Hematopoietic multipotent progenitor cell treated with erythropoietin and hydrocortisone succinate and interleukin-3 and kit ligand, for 15 days (in vitro differentiated cells): ENCODE results near the gene ZSCAN10.
"Not testable (repeated sequence)": the region's sequence is repeated elsewhere in the genome, so short reads cannot be mapped to it uniquely, and the experiment has no call there.

Source experiments
- DNase-seq: peaks from one replicate; pipeline ENCODE4 v3.0.0-alpha.2; 2015; ENCODE audit warnings: low spot score

Gene ZSCAN10

GRCh38 chr16:3098459-3099394 is at the start of gene ZSCAN10:
TSS of gene ZSCAN10 (minus strand) at chr16:3099294. CDS start at chr16:3092937, 6,357 bp downstream.
- no peak for DNase-seq

DNA sequence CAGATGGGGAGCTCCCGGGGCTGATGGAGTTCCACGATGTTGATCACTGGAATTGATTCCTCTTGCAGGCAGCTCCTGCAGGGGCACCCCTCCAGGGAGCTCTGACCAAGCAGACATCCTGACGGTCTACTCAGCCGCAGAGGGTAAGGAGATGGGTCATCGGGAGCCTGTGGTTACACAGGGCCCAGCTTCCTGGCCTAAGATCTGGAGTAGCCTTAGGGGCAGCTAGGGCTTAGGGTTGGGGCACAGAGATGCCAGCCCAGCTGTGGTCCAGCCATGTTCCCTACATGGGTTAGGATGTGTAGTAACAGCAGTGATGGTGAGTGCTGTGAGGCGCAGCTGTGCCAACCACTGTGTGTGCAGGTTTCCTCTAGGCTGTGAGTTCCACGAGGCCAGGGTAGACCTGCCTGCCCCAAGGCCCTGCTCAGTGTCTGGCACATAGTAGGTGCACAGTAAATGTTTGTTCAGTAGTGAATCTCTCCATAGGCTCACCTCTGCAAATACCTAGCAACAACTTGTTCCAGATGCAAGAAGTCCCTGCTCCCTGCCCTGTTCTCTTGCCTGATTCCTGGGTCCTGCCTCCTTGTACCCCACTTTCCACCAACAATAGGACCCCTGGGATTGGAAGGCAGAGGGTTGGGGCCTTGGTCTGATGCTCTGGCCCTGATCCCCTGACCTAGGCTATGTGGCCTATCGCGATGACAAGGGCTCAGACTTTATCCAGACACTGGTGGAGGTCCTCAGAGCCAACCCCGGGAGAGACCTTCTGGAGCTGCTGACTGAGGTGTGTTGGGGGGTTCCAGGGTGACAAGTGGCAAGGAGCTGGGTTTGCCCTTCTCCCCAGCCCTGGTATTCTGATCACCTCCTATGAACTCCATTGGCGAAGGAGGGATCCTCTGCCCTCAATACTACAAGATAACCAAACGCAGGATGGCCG is 49.4 kb upstream of the ZSCAN10 start:
- DNase-seq = no peak

GRCh38 chr16:3147757-3148104 is 48.6 kb upstream of the ZSCAN10 start:
- DNase-seq = no peak

DNA sequence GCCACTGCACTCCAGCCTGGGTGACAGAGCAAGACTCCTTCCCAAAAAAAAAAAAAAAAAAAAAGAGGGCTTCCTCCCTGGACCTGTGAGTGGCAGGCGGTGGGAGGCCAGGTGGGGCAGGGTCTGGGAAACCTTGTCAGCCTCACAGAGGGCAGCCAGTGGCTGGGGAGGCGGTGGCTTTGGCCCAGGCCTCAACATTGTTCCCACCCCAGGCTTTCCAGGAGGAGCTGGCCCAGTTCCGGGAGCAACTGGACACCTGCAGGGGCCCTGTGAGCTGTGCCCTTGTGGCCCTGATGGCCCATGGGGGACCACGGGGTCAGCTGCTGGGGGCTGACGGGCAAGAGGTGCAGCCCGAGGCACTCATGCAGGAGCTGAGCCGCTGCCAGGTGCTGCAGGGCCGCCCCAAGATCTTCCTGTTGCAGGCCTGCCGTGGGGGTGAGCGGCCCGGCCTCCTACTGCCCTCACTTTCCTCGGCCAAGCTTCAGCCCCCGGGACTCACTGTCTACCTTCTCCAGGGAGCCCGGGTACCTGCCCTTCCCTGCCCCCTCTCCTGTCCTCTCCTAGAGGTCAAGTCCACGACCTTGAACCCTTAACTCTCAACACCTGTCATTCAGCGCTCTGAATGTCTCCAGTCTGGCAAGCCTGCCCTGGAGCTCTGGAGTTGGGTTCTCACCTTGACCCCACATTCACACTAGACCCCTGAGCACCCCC is 48.1 kb upstream of the ZSCAN10 start:
- DNase-seq = no peak

- DNase-seq = no peak
Measured at GRCh38 chr16:3145660-3146059, 46.6 kb upstream of the ZSCAN10 start.

- no peak for DNase-seq
Measured at GRCh38 chr16:3145151-3145550, 46.1 kb upstream of the ZSCAN10 start.

DNA sequence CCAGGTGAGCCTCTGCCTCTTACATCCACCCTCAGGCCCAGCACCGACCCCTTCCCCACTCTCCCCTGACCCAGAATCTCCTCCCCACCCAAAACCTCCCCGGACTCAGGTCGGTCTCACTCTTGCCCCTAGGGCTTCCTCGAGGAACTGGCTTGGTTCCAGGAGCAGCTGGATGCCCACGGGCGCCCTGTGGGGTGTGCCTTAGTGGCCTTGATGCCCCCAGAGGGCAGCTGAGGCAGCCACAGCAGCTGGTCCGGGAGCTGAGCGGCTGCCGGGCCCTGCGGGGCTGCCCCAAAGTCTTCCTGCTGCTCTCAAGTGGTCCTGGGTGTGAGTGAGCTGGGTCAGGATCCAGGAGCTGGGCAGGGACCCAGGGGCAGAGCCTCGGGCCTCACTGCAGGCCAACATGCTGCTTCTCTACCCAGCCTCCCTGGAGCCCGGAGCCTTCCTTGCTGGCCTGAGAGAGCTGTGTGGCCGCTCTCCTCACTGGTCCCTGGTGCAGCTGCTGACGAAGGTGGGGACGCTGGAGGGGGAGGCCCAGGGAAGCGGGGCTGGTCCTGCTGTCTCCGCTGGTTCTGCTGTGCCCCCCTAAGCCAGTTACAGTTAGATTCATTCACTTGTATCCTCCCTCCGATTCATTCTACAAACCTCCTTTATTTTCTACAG is 45.4 kb upstream of the ZSCAN10 start:
- DNase-seq = no peak

GRCh38 chr16:3143598-3144320 is 44.7 kb upstream of the ZSCAN10 start:
- no peak for DNase-seq

- no peak for DNase-seq
Measured at GRCh38 chr16:3143189-3143588, 44.1 kb upstream of the ZSCAN10 start.

DNA sequence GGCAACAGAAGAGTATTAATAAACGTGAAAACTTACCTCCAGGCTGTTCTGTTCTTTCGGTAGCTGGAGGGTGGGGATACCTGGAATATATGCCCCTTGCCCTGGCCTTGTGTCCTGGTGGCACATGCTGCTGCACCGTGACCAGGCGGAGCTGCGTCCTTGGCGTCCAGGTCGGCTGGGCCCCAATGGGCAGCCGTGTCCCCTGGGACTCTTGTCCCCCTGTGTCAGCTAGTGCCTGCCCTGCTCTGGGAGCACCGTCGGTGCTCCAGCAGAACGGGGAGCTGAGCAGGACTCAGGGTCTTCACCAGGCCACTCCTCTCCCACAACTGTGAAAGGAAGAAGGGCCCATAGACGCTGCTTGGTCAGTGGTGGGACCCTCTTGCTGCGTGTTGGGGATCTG is 43.7 kb upstream of the ZSCAN10 start:
- no peak for DNase-seq

DNA sequence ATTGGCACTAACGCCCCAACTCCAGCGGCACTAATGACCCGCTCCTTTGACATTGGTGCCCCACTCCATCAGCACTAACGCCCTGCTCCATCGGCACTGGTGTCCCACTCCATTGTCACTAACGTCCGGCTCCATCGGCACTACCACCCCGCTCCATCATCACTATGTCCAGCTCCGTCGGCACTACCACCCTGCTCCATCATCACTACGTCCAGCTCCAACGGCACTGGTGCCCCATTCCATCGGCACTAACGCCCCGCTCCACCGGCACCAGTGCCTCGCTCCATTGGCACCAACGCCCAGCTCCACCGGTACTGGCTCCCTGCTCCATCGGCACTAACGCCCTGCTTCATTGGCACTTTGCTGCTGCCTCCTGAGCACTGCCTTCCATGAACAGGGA is 43.2 kb upstream of the ZSCAN10 start:
- DNase-seq = no peak

DNA sequence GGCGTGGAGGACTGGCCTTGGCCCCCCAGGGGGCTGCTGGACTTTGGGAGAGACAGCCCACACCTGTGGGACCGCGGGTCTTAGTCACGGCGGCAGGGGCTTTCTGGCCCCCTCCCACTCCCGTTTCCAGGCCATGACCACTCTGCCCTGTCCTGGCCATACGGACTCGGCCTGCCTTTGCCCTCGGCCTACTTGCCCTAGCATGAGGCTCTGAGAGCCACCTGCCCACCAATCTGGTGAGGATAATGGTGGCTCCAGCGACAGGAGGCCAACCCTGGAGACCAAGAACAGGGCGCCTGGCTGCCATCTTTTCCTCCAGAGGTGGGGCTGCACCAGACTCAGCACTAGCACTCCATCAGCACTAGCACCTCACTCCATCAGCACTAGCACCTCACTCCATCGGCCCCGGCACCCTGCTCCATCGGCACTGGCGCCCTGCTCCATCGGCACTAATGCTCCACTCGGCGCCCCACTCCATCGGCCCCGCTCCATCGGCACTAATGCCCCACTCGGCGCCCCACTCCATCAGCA is 42.8 kb upstream of the ZSCAN10 start:
- no peak for DNase-seq

DNA sequence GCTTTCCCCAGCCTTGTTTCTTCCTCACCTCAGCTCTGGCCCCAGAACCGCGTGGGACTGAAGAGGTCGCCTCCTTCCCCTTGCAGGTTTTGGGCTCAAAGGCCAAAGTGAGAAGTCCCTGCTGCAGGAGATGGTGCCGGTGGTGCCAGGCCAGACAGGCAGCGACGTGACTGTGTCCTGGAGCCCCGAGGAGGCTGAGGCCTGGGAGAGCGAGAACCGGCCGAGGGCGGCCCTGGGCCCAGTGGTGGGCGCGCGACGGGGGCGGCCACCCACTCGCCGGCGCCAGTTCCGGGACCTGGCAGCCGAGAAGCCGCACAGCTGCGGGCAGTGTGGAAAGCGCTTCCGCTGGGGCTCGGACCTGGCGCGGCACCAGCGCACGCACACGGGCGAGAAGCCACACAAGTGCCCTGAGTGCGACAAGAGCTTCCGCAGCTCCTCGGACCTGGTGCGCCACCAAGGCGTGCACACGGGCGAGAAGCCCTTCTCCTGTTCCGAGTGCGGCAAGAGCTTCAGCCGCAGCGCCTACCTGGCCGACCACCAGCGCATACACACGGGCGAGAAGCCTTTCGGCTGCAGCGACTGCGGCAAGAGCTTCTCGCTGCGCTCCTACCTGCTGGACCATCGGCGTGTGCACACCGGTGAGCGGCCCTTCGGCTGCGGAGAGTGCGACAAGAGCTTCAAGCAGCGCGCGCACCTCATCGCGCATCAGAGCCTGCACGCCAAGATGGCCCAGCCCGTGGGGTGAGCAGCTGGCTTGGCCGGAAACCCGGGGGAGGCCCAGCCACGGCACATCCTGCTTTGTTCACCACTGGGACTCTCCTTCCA is 41.7 kb upstream of the ZSCAN10 start:
- DNase-seq = no peak

- DNase-seq = not testable (repeated sequence)
Measured at GRCh38 chr16:3139561-3139960, 40.5 kb upstream of the ZSCAN10 start.

- DNase-seq = no peak
Measured at GRCh38 chr16:3138823-3139426, 39.8 kb upstream of the ZSCAN10 start.

DNA sequence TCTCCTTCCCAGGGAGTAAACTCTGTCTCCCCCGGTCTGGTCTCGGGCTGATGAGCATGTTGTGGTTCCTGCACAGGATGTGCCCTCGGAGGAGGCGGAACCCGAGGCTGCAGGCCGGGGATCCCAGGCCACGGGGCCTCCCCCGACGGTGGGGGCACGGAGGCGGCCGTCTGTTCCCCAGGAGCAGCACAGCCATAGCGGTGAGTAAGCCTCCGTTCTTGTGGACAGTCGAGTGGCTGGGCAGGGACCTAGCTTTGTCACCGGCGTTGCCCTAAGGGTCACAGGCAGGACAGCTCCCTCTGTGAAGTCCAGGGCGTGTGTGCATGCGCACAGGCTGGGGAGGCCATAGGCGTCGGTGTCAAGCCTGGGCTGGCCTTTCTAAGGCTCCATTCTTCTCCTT is 39.2 kb upstream of the ZSCAN10 start:
- DNase-seq = no peak

DNA sequence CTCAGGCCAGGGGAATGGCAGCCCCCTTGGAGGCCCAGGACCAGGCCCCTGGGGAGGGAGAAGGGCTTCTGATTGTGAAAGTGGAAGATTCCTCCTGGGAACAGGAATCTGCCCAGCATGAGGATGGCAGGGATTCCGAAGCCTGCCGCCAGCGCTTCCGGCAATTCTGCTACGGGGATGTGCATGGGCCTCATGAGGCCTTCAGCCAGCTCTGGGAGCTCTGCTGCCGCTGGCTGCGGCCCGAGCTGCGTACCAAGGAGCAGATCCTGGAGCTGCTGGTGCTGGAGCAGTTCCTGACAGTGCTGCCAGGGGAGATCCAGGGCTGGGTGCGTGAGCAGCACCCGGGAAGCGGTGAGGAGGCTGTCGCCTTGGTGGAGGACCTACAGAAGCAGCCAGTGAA is 38.2 kb upstream of the ZSCAN10 start:
- no peak for DNase-seq

DNA sequence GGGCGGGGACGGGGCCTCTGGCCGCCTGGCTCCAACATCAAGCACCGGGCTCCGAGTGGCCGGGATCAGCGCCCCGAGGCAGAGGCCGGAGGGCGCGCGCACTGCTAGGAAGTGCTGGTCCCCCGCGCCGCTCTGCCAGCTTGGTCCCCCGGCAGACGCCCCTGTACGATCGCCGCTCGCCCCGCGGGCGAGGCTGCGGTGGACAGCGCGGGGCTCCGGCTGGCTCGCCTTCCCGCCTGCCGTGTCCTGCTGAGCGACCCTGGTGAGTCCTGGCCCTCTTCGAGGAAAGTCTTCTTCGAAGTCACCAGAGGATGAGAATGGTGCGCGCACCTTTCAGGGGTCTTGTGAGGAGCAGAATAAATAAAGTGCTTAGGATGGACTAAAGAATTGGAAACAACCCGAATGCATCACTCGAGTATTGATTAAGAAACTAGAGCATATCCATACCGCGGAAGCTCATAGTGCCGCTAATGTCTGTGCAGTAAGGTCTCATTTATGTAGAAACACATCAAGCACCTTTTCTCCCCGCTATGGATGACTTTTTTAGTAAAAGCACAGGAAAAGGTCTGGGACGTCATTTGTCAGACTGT is 36.1 kb upstream of the ZSCAN10 start:
- DNase-seq = peak; percentile 14
